ENCODE results near the gene LGR4.

DNA sequence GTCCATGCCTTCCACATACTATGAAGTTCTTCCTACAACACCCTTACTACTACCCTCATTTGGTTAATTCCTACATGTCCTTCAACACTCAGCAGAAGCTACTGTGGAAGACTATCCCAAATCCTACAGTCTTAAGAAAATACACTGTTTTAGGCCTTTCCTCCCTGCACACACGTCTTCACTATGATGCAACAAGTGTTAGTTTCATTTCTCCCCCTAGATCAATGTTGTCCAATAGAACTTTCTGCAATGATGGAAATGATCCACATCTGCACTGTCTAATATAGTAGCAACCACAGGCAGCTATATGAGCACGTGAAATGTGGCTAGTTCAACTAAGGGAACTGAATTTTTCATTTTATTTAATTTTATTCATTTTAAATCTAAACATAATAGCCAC is 62.8 kb downstream of the LGR4 start:
- TF ChIP-seq, protein P1, sequence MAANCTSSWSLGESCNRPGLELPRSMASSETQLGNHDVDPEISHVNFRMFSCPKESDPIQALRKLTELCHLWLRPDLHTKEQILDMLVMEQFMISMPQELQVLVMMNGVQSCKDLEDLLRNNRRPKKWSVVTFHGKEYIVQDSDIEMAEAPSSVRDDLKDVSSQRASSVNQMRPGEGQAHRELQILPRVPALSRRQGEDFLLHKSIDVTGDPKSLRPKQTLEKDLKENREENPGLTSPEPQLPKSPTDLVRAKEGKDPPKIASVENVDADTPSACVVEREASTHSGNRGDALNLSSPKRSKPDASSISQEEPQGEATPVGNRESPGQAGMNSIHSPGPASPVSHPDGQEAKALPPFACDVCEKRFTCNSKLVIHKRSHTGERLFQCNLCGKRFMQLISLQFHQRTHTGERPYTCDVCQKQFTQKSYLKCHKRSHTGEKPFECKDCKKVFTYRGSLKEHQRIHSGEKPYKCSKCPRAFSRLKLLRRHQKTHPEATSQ (tag by site-specific recombination; IDR thresholded peaks at IDR 0.05) = no peak
- TF ChIP-seq ZNF19 (tag by site-specific recombination; IDR thresholded peaks at IDR 0.05; ENCODE audit: low read depth) = no peak
- TF ChIP-seq CTCF (tag by site-specific recombination; IDR thresholded peaks at IDR 0.05) = no peak
- no peak for TF ChIP-seq ZNF174 (tag by site-specific recombination; IDR thresholded peaks at IDR 0.05)
- no peak for TF ChIP-seq ZNF621 (tag by site-specific recombination; IDR thresholded peaks at IDR 0.05)
- no peak for TF ChIP-seq ZBTB8A (tag by site-specific recombination; IDR thresholded peaks at IDR 0.05)
- TF ChIP-seq, protein P2, sequence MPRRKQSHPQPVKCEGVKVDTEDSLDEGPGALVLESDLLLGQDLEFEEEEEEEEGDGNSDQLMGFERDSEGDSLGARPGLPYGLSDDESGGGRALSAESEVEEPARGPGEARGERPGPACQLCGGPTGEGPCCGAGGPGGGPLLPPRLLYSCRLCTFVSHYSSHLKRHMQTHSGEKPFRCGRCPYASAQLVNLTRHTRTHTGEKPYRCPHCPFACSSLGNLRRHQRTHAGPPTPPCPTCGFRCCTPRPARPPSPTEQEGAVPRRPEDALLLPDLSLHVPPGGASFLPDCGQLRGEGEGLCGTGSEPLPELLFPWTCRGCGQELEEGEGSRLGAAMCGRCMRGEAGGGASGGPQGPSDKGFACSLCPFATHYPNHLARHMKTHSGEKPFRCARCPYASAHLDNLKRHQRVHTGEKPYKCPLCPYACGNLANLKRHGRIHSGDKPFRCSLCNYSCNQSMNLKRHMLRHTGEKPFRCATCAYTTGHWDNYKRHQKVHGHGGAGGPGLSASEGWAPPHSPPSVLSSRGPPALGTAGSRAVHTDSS (tag by site-specific recombination; IDR thresholded peaks at IDR 0.05) = no peak
- TF ChIP-seq SCRT2 (tag by site-specific recombination; IDR thresholded peaks at IDR 0.05) = peak; percentile 72
- no peak for TF ChIP-seq ZNF138 (tag by site-specific recombination; IDR thresholded peaks at IDR 0.05; ENCODE audit: borderline replicate concordance)
- TF ChIP-seq YY1 (tag by site-specific recombination; IDR thresholded peaks at IDR 0.05) = no peak
- TF ChIP-seq REST (tag by site-specific recombination; IDR thresholded peaks at IDR 0.05) = no peak
- TF ChIP-seq ZFP3 (tag by site-specific recombination; IDR thresholded peaks at IDR 0.05; ENCODE audit: low read depth) = no peak
- TF ChIP-seq BCL11A (tag by site-specific recombination; IDR thresholded peaks at IDR 0.05; ENCODE audit: low read depth) = no peak
